OCI-M2 (cell line): Measurements from ENCODE around the gene XCR1.
"Not testable (repeated sequence)": the region's sequence is repeated elsewhere in the genome, so short reads cannot be mapped to it uniquely, and the experiment has no call there.

ENCODE experiments used
- DNase-seq: peaks from one replicate; lab custom pipeline; 2025; ENCODE audit not compliant: unreplicated experiment; lab: John Stamatoyannopoulos, UW

XCR1 gene

GRCh38 chr3:46046231-46046630, 18.9 kb upstream of the XCR1 start:
- not testable (repeated sequence) for DNase-seq

- DNase-seq, result no peak
Observed at GRCh38 chr3:46038916-46039315, 11.6 kb upstream of the XCR1 start.

DNA sequence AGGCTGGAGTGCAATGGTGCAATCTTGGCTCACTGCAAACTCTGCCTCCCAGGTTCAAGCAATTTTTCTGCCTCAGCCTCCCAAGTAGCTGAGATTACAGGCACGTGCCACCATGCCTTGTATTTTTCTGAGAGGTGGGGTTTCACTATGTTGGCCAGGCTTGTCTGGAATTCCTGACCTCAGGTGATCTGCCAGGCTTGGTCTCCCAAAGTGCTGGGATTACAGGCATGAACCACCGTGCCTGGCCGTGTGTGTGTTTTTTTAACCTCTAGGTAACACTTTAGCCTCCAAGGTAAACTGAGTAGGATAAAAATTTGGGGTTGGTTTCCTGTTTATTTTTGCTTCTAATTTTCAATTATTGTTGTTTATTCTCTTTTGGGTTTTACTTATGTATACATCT, 10.8 kb upstream of the XCR1 start:
- DNase-seq, result not testable (repeated sequence)

GRCh38 chr3:46036191-46036590, 8.9 kb upstream of the XCR1 start:
- no peak for DNase-seq

GRCh38 chr3:46031747-46032146, 4.5 kb upstream of the XCR1 start:
- no peak for DNase-seq

- DNase-seq, result no peak
Observed at GRCh38 chr3:46031269-46031668, 4.0 kb upstream of the XCR1 start.

GRCh38 chr3:46030626-46031025, 3.3 kb upstream of the XCR1 start:
- no peak for DNase-seq

- DNase-seq, result no peak
Observed at GRCh38 chr3:46029953-46030543, 2.8 kb upstream of the XCR1 start.

- DNase-seq, result no peak
Observed at GRCh38 chr3:46027736-46028397, 584 bp upstream of the XCR1 start.

GRCh38 chr3:46025139-46025538, 2.1 kb downstream of the XCR1 start:
- no peak for DNase-seq

DNA sequence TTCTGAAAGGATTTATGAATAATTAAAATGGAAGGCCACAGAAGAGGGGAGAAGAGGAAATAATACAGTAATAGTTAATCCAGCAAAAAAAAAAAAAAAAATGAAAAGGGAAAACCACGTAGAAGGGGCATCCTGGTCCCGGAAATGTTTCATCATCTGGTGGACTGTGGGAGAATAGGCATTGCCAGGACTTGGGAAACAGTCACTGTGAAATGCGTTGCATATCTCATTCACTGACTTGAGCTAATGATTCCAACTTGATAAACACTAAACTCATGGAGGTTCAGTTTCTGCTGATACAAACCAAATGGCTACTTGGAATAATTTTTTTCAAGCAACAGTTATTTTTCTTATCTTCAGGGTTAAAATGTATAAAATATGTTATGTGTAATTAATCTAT, 3.2 kb downstream of the XCR1 start:
- DNase-seq, result no peak

DNA sequence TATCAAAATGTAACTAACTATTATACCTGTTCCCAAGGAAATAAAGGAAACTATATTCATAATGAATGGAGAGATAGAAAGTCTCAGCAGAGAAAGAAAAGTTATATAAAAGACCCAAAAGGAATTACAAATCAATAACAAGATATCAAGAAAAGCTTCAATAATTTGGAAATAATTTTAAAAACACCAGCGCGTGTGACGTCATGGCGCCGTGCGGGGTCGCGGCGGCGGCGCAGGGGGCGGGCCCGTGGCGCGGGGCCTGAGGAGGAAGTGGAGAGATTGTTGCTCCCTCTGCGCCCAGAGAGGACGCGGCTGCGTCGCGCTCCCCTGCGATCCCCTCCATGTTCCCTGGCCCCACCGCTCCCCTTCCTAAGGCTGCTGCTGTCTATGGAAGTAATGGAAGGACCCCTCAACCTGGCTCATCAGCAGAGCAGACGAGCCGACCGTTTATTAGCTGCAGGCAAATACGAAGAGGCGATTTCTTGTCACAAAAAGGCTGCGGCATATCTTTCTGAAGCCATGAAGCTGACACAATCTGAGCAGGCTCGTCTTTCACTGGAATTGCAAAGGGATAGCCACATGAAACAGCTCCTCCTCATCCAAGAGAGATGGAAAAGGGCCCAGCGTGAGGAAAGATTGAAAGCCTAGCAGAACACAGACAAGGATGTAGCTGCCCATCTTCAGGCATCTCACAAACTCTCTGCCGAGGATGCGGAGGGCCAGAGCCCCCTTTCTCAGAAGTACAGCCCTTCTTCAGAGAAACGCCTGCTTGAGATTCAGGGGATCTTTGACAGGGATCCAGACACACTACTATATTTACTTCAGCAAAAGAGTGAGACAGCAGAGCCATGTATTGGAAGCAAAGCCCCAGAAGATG, 4.1 kb downstream of the XCR1 start:
- no peak for DNase-seq

DNA sequence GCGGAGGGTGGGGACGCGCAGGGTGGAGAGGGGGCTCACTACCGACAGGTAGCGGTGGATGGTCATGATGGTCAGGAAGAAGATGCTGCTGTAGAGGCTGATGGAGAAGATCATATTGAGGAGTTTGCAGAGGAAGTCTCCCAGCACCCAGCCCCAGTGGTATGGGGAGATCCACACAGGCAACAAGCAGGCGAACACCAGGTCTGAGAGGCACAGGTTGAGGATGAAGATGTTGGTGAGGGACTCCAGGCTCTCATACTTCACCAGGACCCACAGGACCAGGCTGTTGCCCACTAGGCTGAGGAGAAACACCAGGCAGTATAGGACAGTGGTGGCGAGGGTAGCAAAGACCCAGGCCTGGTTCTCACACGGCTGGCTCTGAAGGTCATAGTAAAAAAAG, 5.8 kb downstream of the XCR1 start:
- no peak for DNase-seq

GRCh38 chr3:46020766-46021510, 6.3 kb downstream of the XCR1 start:
- no peak for DNase-seq

- no peak for DNase-seq
Observed at GRCh38 chr3:46019707-46020106, 7.6 kb downstream of the XCR1 start.

- DNase-seq, result no peak
Observed at GRCh38 chr3:46017720-46018119, 9.6 kb downstream of the XCR1 start.

GRCh38 chr3:46013316-46014094, 13.8 kb downstream of the XCR1 start:
- no peak for DNase-seq

- no peak for DNase-seq
Observed at GRCh38 chr3:46012246-46012645, 15.0 kb downstream of the XCR1 start.

- no peak for DNase-seq
Observed at GRCh38 chr3:46010519-46011113, 16.7 kb downstream of the XCR1 start.

DNA sequence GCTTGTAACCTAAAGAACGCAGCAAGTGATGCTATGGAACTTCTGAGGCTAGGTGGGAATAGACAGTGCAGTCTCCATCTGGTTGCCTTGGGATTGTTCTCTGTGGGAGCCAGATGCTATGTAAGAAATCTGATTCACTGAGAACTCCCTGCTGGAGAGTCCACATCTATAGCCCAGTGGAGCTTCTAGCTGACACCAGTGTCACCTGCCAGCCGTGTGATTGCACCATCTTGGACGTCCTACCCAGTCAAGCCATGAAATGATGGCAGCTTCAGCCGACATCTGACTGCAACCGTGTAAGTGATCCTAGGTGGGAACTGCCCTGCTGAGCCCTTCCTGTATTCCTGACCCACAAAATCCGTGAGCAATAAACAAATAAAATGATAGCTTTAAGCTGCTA, 19.2 kb downstream of the XCR1 start:
- DNase-seq, result no peak
